Measurements from ENCODE around the gene CHERP.
A peak's percentile ranks its signal among the peaks of the same experiment; 100 is the strongest.
"Not testable (repeated sequence)": the region's sequence is repeated elsewhere in the genome, so short reads cannot be mapped to it uniquely, and the experiment has no call there.

The CHERP gene

DNA sequence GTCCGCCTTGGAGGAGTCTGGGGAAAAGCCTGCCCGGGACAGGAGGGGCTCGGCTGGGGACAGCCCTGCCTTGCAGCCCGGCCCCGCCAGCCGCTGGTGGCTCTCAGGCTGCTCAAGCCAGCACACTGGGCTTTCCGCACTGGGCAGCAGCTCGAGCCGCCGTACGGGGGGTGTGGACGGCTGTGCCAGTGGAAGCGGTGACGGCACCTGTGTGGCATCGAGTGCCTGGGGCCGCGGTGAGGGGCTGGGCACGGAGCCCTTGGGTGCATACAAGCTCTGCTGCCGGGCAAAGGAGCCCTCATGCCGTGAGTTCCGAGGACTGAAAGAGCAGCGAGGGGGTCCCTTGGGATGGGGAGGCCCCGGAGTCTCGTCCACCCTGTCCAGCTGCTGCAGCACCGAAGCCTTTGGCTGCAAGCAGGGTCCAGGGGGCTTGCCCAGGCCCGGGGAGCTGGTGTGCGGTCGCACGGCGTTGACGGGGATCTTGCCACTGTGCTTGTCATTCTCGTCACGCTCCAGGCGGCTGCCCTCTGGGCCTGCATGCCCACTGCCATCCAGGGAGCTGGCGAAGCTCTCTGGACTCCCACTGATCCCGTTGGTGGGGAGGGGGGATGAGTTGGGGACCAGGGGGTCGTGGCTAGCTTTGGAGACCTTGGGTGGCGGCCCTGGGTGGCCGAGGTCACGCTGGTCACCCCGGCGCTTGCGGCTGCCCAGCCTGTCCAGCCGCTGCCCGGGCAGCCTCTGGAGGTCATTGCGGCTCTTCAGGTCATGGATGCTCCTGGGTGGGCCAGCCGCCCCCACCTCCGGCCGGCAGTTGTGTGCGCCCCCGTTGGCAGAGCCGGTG is 34.7 kb upstream of the CHERP start:
- no peak for DNase-seq

GRCh38 chr19:16575861-16576689 is 33.8 kb upstream of the CHERP start:
- no peak for DNase-seq

DNA sequence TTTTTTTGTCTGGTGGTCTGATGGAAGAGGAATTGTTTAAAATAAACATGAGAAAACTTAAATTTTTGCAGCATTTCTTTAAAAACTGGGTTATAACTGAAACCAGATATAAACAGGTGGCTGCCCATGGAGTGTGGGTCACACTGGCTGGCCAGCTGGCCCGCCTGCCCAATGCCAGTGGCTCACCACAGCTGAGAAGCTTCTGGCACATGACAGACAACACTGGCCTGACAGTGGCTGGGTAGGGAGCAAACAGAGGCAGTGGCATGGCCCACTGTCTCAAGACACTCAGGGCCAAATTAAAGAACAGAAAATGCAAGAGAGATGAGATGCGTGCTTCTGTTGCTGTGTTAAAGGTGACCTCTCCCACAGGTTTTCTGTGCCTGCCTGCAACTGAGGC is 33.0 kb upstream of the CHERP start:
- no peak for DNase-seq

GRCh38 chr19:16573925-16574324 is 31.7 kb upstream of the CHERP start:
- DNase-seq = no peak

DNA sequence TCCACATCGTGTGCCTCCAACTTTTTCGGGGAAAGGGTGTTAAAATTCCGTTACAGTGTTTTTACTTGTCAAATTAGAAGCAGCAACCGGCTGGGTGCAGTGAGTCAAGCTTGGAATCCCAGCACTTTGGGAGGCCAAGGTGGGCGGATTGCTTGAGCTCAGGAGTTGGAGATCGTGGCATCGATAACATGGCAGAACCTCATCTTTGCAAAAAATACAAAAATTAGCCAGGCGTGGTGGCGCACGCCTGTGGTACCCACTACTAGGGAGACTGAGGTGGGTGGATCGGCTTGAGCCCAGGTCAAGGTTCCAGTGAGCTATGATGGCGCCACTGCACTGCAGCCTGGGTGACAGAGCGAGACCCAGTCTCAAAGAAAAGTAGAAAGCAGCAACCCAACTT is 31.1 kb upstream of the CHERP start:
- no peak for DNase-seq

DNA sequence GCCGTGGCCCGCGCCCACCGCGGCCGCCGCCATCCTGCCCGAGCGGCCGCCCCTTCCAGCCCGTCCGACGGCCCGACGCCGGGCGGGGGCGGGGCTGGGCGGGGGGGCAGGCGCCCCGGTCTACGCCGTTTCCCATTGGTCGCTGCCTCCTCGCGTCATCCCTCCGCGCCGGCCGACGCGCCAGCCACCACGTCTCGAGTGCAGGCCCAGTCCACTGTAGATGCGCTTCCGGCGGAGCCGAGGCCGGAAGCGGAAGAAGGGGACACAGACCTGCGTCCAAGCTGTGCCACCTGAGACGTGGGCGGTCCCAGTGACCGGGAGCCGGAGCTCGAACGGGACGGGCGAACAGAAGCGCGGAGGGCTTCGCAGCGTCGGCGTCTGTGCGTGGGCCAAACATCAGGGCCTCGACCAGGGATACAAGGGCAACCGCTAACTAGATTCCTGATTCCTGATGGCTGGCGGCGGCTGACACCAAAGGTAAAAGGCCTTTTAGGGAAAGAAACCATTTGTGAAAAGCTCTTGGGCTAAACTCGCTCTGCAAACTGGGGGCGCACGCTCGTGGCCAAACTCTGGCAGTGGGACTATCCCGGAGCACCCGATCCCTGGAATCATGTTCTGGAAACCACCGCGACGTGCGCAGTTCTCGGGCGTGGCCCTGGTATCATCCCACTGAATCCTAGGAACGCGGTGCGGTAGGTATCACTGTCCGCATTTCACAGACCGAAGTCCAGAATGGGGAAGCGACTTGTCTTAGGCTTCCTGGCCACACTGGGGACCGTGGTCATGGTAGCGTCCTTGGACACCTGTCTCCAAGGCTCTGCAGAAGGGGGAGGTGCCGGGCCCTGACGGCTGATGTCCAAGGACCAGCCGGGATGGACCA is 30.3 kb upstream of the CHERP start, which contains the start of gene SLC35E1:
SLC35E1 (minus strand) TSS at position 84 of the 880 bp plus-strand sequence; CDS start at position 33, 51 bp downstream.
- peak; percentile 96 for DNase-seq

DNA sequence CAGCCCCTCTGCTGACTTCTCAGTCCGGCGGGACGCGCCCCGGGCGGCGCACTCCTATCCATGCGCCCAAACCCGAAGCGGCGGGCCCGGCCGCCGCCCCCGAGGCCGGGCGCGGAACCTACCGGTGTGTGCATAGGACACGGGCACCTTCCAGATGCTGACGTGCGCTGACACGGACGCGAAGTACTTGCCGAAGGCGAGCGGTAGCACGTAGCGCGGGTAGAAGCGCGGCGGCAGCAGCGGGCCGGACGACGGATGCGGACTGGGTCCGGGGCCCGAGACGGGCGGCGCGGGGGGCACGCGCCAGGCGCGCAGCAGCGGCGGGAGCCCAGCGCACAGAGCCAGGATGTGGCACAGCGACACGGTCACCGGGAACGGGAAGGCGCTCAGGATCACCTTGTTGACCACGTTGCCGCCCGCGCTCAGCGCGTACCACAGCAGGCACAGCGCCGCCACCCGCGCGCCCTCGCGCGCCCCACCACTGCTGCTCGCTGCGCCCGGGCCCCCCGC is 29.6 kb upstream of the CHERP start:
- no peak for DNase-seq

DNA sequence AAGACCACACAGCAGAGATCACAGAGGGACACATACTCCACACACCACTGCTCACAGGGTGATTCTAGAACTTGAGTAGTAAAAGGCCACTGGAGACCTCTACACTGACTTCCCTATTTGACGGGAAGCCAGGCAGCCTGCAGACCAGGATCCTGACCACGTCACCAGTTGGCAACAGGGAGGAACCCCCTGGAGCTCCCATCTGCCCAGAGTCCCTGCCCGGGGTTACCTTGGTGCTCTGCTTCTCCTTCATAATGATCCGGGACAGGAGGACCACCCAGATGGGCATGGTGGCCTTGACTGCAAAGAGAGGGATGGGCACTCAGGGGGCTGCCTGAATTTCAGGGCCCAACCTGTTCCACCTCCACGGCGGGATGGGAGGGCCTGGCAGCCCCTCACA is 29.0 kb upstream of the CHERP start:
- peak; percentile 73 for DNase-seq

DNA sequence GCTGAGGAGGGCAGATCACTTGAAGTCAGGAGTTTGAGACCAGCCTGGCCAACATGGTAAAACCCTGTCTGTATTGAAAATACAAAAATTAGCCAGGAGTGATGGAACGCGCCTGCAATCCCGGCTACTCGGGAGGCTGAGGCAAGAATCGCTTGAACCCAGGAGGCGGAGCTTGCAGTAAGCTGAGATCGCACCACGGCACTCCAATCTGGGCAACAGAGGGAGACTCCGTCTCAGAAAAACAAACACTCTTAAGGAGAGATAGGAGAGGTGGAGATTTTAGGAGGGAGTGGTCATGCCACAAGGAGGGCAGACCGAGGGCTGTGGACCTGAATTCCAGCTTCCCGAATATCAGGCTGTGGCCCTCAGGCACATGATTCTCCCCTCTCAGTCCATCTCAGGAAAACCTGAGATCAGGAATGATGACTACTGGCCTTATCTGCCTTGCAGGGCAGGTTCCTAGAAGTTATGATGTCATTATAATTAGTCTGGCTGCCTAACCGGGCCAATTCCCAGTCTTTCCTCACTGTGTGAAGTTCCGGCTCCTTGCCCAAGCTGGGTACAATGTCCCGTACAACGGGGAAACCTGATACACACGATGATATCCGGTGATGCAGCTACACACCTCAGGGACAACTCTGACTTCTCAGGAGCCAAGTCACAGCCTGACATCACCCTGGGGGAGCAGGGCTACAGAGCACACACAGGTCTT is 27.5 kb upstream of the CHERP start:
- no peak for DNase-seq

- DNase-seq = no peak
Observed at GRCh38 chr19:16566702-16567101, 24.5 kb upstream of the CHERP start.

GRCh38 chr19:16566161-16566560 is 23.9 kb upstream of the CHERP start:
- no peak for DNase-seq

DNA sequence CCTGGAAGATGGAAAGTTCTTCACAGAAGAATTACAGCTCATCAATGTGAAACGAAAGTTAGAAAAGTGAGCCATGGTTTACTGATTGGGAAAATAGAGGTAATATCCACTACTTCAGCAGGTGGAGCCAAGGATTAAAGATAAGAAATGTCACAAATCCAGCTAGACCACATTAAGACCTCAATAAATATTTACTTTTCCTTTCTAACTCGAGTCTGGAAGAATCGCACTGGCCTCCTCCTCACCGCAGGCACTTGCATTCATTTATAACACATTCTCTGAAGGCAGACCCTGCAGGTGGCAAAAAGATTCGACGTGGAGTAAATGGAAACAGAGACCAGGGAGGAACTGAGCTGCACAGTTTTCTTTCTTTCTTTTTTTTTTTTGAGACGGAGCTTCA is 22.6 kb upstream of the CHERP start:
- no peak for DNase-seq

- no peak for DNase-seq
Observed at GRCh38 chr19:16562608-16563025, 20.4 kb upstream of the CHERP start.

GRCh38 chr19:16561382-16561781 is 19.1 kb upstream of the CHERP start:
- DNase-seq = no peak

GRCh38 chr19:16559780-16560276 is 17.6 kb upstream of the CHERP start:
- DNase-seq = no peak

GRCh38 chr19:16554776-16555175 is 12.5 kb upstream of the CHERP start:
- no peak for DNase-seq

- DNase-seq = not testable (repeated sequence)
Observed at GRCh38 chr19:16551902-16552301, 9.7 kb upstream of the CHERP start.

- DNase-seq = no peak
Observed at GRCh38 chr19:16548956-16549355, 6.7 kb upstream of the CHERP start.

DNA sequence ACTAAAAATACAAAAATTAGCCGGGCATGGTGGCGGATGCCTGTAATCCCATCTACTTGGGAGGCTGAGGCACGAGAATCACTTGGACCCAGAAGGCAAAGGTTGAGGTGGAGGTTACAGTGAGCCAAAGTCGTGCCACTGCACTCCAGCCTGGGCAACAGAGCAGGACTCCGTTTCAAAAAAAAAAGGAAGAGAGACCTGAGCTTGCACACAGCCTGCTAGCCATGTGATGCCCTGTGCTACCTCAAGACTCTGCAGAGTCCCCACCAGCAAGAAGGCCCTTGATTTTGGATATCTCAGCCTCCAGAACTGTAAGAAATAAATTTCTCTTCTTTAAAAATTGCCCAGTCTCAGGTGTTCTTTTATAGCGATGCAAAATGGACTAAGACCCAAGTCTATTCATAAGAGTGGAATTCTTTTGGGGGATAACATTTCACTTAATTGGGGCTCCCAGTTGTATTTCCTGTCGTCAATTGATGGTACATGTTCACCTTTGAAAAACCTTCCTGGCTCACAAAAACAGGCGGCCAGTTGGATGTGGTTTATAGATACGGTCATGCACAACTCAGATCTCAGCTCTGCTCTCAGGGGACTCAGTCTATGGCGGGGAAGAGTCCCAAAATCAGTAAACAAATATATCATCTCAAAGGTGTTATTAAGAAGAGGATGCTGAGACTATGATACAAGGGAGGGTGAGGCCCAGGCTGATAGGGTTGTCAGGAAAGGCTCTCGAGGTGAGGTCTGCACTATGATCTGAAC is 2.4 kb upstream of the CHERP start:
- peak; percentile 12 for DNase-seq

- DNase-seq = not testable (repeated sequence)
Observed at GRCh38 chr19:16543734-16544133, 1.5 kb upstream of the CHERP start.

GRCh38 chr19:16542910-16543472 is 754 bp upstream of the CHERP start:
- DNase-seq = no peak
